ENCODE results near the gene IL6R. TPM values are rescaled to one million over a fixed set of nuclear protein-coding genes. Genes with fewer than 3 reads are reported as not detected.

IL6R gene
- total and polyA plus RNA-seq, 4 donors = 18.8 to 67.6 (median 35.3) TPM

- Histone ChIP-seq H3K27ac (ENCODE audit: low read depth in 1 of 2, low read length in 2 of 2) (peak overlapping the region in 1 of 2 donors; percentile 34), H3K4me1 (ENCODE audit: control insufficient read depth in 4 of 4, insufficient read depth in 4 of 4, low read length in 3 of 4) (peaks cover 10 to 23% (median 16%) of the 10 kb centered on the region in 4 donors), H3K9me3 (ENCODE audit: control insufficient read depth in 4 of 4, low read length in 3 of 4) (no peaks in the 10 kb centered on the region), H3K9ac (ENCODE audit: low read depth in 1 of 2, low read length in 2 of 2) (no peak overlapping the region), H3K36me3 (ENCODE audit: control insufficient read depth in 4 of 4, insufficient read depth in 3 of 4, low read depth in 1 of 4, low read length in 3 of 4) (peaks cover 0 to 2% (median 0%) of the 10 kb centered on the region in 4 donors), H3K27me3 (ENCODE audit: control insufficient read depth in 4 of 4, insufficient read depth in 4 of 4, low read length in 3 of 4) (no peaks in the 10 kb centered on the region), H3K4me3 (ENCODE audit: low read depth in 1 of 3, low read length in 3 of 3) (no peak overlapping the region)
- 82% methylated on average over 1 of the region's 1 CpG for WGBS
- TF ChIP-seq RAD21 (IDR thresholded peaks at IDR 0.05) (no peak), YY1 (IDR thresholded peaks at IDR 0.05) (no peak), ATF3 (IDR thresholded peaks at IDR 0.05) (no peak), SP1 (IDR thresholded peaks at IDR 0.05) (no peak), JUND (IDR thresholded peaks at IDR 0.05) (no peak), CTCF (IDR thresholded peaks at IDR 0.05; ENCODE audit: low read depth, low read length, missing input control) (no peak), MAX (IDR thresholded peaks at IDR 0.05) (no peak), REST (IDR thresholded peaks at IDR 0.05) (no peak), GABPA (IDR thresholded peaks at IDR 0.05 in 1 of 2, conservative IDR thresholded peaks at IDR 0.05 in 1 of 2) (no peak), RXRA (IDR thresholded peaks at IDR 0.05) (no peak), NR2F2 (IDR thresholded peaks at IDR 0.05) (no peak), EGR1 (IDR thresholded peaks at IDR 0.05; ENCODE audit: low read depth in 2 of 2) (no peak), TAF1 (conservative IDR thresholded peaks at IDR 0.05) (no peak), HNF4G (IDR thresholded peaks at IDR 0.05) (no peak), FOXA1 (IDR thresholded peaks at IDR 0.05) (no peak), HNF4A (conservative IDR thresholded peaks at IDR 0.05) (no peak)
- TF ChIP-seq, protein P1, sequence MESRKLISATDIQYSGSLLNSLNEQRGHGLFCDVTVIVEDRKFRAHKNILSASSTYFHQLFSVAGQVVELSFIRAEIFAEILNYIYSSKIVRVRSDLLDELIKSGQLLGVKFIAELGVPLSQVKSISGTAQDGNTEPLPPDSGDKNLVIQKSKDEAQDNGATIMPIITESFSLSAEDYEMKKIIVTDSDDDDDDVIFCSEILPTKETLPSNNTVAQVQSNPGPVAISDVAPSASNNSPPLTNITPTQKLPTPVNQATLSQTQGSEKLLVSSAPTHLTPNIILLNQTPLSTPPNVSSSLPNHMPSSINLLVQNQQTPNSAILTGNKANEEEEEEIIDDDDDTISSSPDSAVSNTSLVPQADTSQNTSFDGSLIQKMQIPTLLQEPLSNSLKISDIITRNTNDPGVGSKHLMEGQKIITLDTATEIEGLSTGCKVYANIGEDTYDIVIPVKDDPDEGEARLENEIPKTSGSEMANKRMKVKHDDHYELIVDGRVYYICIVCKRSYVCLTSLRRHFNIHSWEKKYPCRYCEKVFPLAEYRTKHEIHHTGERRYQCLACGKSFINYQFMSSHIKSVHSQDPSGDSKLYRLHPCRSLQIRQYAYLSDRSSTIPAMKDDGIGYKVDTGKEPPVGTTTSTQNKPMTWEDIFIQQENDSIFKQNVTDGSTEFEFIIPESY (IDR thresholded peaks at IDR 0.05) = no peak
- no peak for DNase-seq (ENCODE audit: low spot score)
Measured at GRCh38 chr1:154499446-154499845, 94.3 kb downstream of the IL6R start.

Data from liver (tissue), 9 donors.